Peyer's patch (tissue), 4 donors: Measurements from ENCODE around the gene MOB3A. TPM values are rescaled to one million over a fixed set of nuclear protein-coding genes. Genes with fewer than 3 reads are reported as not detected.
A peak's percentile ranks its signal among the peaks of the same experiment; 100 is the strongest.

ENCODE experiments used
- DNase-seq, 3 donors: peaks; one replicate each; pipeline ENCODE4 v3.0.0-alpha.2; 2017 to 2019
- H3K27ac ChIP-seq, 4 donors: fragments of 200-600 bp; sonication (generic); one replicate each; pipeline ENCODE4 v1.5.1; 2016 to 2019
- H3K27me3 ChIP-seq, 2 donors: fragments of 200-600 bp; sonication (generic); one replicate each; pipeline ENCODE4 v1.5.1; 2019
- H3K36me3 ChIP-seq, 3 donors: fragments of 200-600 bp; sonication (generic); one replicate each; pipeline ENCODE4 v1.5.1; 2016 to 2019
- H3K4me1 ChIP-seq, 4 donors: fragments of 200-600 bp; sonication (generic); one replicate each; pipeline ENCODE4 v1.5.1; 2016 to 2019
- H3K4me3 ChIP-seq, 4 donors: fragments of 200-600 bp; sonication (generic); 1 replicate in 3 of 4; 2 replicates in 1 of 4; pipeline ENCODE4 v1.5.1; 2016 to 2019; ENCODE audit warnings: mild to moderate bottlenecking in 1 of 4
- H3K9me3 ChIP-seq, 4 donors: fragments of 200-600 bp; sonication (generic); one replicate each; pipeline ENCODE4 v1.5.1; 2016 to 2019; ENCODE audit warnings: mild to moderate bottlenecking in 1 of 4
- CTCF ChIP-seq, 6 experiments: fragments of 450-650 bp in 4 of 6; fragments of 200-600 bp in 2 of 6; sonication (generic) in 1 of 6; IDR thresholded peaks; one replicate each; pipeline ENCODE4 v1.5.1; 2017 to 2019; ENCODE audit warnings: antibody characterized with exemption in 6 of 6, mild to moderate bottlenecking in 3 of 6, moderate library complexity in 1 of 6
- POLR2A ChIP-seq, 2 donors: fragments of 450-650 bp; IDR thresholded peaks; one replicate each; pipeline ENCODE4 v1.5.1; 2017; ENCODE audit warnings: antibody characterized with exemption in 2 of 2, mild to moderate bottlenecking in 2 of 2, moderate library complexity in 2 of 2
- total RNA-seq, 4 donors: library from RNA; depleted of rRNA; stranded (reverse); fragments of >200 nt; gene quantifications; one replicate each; pipeline ENCODE4 v1.1.0, GENCODE V29; 2016

Gene MOB3A
- total RNA-seq, 4 donors from 2014 or later = 32.6 to 55.3 (median 35.1) TPM

GRCh38 chr19:2079865-2080301 lies 16.2 kb downstream of the MOB3A start:
- no peak for TF ChIP-seq POLR2A (IDR thresholded peaks at IDR 0.05)
- Histone ChIP-seq H3K4me3 (no peak overlapping the region), H3K36me3 (peaks cover 0 to 83% (median 0%) of the 10 kb centered on the region in 3 donors), H3K27me3 (no peaks in the 10 kb centered on the region), H3K9me3 (no peaks in the 10 kb centered on the region), H3K27ac (peak overlapping the region in 1 of 4 donors; percentile 57), H3K4me1 (peaks cover 0 to 28% (median 8%) of the 10 kb centered on the region in 4 donors)
- no peak for DNase-seq

GRCh38 chr19:2079076-2079864 lies 16.9 kb downstream of the MOB3A start:
- peaks cover 0 to 33% (median 10%) of the 10 kb centered on the region in 4 donors for H3K4me1 ChIP-seq
- peaks cover 0 to 82% (median 0%) of the 10 kb centered on the region in 3 donors for H3K36me3 ChIP-seq
- H3K4me3 ChIP-seq = no peak overlapping the region
- H3K27ac ChIP-seq = peak overlapping the region in 1 of 4 donors; percentile 57
- DNase-seq = no peak
- no peak for TF ChIP-seq CTCF (IDR thresholded peaks at IDR 0.05)
- no peak for TF ChIP-seq POLR2A (IDR thresholded peaks at IDR 0.05)
- no peaks in the 10 kb centered on the region for H3K27me3 ChIP-seq
- no peaks in the 10 kb centered on the region for H3K9me3 ChIP-seq

- DNase-seq = no peak
- TF ChIP-seq POLR2A (IDR thresholded peaks at IDR 0.05) (no peak), CTCF (IDR thresholded peaks at IDR 0.05) (no peak)
- H3K27me3 ChIP-seq = no peaks in the 10 kb centered on the region
- H3K36me3 ChIP-seq = peaks cover 0 to 80% (median 0%) of the 10 kb centered on the region in 3 donors
- H3K9me3 ChIP-seq = no peaks in the 10 kb centered on the region
- no peak overlapping the region for H3K27ac ChIP-seq
- no peak overlapping the region for H3K4me3 ChIP-seq
- H3K4me1 ChIP-seq = peaks cover 0 to 38% (median 10%) of the 10 kb centered on the region in 4 donors
Measured at GRCh38 chr19:2077833-2078619, 18.1 kb downstream of the MOB3A start.

- Histone ChIP-seq H3K4me3 (no peak overlapping the region), H3K27me3 (no peaks in the 10 kb centered on the region), H3K36me3 (peaks cover 0 to 85% (median 0%) of the 10 kb centered on the region in 3 donors), H3K27ac (no peak overlapping the region), H3K9me3 (no peaks in the 10 kb centered on the region), H3K4me1 (peaks cover 0 to 34% (median 5%) of the 10 kb centered on the region in 4 donors)
- TF ChIP-seq POLR2A (IDR thresholded peaks at IDR 0.05) = no peak
- TF ChIP-seq CTCF (IDR thresholded peaks at IDR 0.05) = no peak
- no peak for DNase-seq
Measured at GRCh38 chr19:2077398-2077797, 18.7 kb downstream of the MOB3A start.

GRCh38 chr19:2076526-2076944 lies 19.6 kb downstream of the MOB3A start:
- peaks cover 0 to 93% (median 0%) of the 10 kb centered on the region in 3 donors for H3K36me3 ChIP-seq
- no peaks in the 10 kb centered on the region for H3K27me3 ChIP-seq
- no peak overlapping the region for H3K4me3 ChIP-seq
- no peak for DNase-seq
- TF ChIP-seq CTCF (IDR thresholded peaks at IDR 0.05) = no peak
- no peak for TF ChIP-seq POLR2A (IDR thresholded peaks at IDR 0.05)
- H3K9me3 ChIP-seq = no peaks in the 10 kb centered on the region
- H3K4me1 ChIP-seq = peaks cover 0 to 29% (median 3%) of the 10 kb centered on the region in 4 donors
- peak overlapping the region in 1 of 4 donors; percentile 31 for H3K27ac ChIP-seq
